Posterior cingulate gyrus (tissue), 11 donors: Measurements from ENCODE around the gene PCCB.
"Not testable (repeated sequence)": the region's sequence is repeated elsewhere in the genome, so short reads cannot be mapped to it uniquely, and the experiment has no call there.

Source experiments
- DNase-seq, 10 donors: peaks; one replicate each; pipeline versions ENCODE4 v3.0.0 to v3.0.0-alpha.2; 2020 to 2021; ENCODE audit warnings: mixed read lengths in 3 of 10
- intact Hi-C: fragments of 100-400 bp; cut with DNase I; formaldehyde crosslinking; loops from one replicate; pipeline ENCODE4 v1.15.1; 2023

Gene PCCB

DNA sequence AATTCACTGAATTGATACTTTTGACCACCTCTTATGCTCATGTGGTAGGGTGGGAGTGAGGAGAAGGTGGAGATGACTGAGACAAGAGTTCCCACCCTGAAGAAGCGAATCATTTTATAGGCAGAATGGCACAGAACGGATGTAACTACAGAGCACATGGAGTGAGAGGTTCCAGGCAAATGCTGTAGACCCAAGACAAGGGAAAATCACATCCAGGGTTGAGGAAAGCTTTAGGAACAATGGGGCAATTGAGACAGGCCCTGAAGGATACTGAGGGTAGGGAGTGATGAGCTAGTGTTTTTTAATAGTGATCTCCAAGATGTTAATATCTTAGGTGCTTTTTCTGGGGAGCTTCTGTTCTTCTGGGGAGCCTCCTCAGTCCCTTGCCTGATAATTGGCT is 8.1 kb downstream of the PCCB start:
- intact Hi-C loops: no loop called here
- peak in 1 of 10 donors; percentile 3 for DNase-seq

GRCh38 chr3:136261826-136262225 is 11.7 kb downstream of the PCCB start:
- intact Hi-C loops: no loop called here
- peak in 1 of 10 donors; percentile 76 for DNase-seq

DNA sequence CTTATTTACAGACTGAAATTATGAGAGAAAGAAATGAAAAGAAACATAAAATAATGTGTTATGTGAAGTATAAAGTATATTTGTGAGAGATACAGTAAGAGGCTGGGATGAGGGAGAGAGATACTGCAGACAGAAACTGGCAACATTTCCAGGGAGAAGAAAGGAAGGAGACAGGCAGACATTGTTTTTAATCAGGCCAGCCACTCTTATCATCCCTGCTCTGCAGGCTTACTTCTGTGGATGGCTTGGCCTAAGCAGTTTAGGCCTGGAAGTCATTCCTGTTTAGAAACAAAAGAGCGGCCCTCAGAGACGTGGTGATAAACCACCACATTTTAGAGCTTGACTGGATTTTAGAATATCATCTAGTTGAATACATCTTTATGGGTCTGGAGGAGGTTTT is 12.4 kb downstream of the PCCB start:
- intact Hi-C loops: no loop called here
- peak in 1 of 10 donors; percentile 1 for DNase-seq

DNA sequence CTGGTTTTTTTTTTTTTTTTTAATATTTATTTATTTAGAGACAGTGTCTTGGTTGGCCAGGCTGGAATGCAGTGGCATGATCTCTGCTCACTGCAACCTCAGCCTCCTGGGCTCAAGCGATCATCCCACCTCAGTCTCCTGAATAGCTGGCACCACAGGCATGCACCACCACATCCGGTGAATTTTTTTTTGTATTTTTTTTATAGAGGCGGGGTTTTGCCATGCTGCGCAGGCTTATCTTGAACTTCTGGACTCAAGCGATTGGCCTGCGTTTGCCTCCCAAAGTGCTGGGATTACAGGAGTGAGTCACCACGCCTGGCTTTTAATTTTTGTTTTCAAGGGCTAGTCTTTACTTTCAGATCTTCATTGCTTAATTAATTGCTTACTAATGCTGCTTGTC is 13.1 kb downstream of the PCCB start:
- DNase-seq: peak in 1 of 10 donors; percentile 71
- intact Hi-C loops: no loop called here

- peak in 1 of 10 donors; percentile 17 for DNase-seq
- intact Hi-C loops: not testable (repeated sequence)
Observed at GRCh38 chr3:136266468-136267125, 16.5 kb downstream of the PCCB start.

DNA sequence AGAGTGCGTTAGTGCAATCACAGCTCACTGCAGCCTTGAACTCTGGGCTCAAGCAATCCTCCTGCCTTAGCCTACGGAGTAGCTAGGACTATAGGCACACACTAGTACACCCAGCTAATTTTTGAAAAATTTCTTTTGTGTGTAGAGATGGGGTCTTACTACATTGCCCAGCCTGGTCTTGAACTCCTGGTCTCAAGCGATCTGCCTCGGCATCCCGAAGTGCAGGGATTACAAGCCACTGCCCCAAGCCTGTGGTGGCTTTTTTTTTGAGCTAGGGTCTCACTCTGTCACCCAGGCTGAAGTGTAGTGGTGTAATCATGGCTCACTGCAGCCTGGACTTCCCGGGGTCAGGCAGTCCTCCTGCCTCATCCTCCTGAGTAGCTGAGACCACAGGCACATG is 17.1 kb downstream of the PCCB start:
- intact Hi-C loops: no loop called here

GRCh38 chr3:136270179-136270578 is 20.0 kb downstream of the PCCB start:
- no peak for DNase-seq
- intact Hi-C loops: no loop called here

More for the DNA sequence above, 17.1 kb downstream of the PCCB start:
- DNase-seq: peak in 1 of 10 donors; percentile 25

DNA sequence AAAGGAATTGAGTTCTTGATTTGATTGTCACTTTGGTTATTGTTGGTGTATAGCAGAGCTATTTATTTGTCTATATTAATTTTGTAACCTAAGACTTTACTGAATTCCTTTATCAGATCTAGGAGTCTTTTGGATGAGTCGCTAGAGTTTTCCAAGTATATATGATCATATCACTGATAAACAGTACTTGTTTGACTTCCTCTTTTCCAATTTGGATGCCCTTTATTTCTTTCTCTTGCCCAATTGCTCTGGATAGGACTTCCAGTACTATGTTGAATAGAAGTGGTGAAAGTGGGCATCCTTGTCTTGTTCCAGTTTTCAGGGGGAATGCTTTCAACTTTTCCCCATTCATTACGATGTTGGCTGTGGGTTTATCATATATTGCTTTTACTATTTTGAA is 21.5 kb downstream of the PCCB start:
- intact Hi-C loops, DNase-seq: not testable (repeated sequence)

GRCh38 chr3:136276049-136276755 is 26.1 kb downstream of the PCCB start:
- DNase-seq: peak in 1 of 10 donors; percentile 19
- intact Hi-C loops: no loop called here

DNA sequence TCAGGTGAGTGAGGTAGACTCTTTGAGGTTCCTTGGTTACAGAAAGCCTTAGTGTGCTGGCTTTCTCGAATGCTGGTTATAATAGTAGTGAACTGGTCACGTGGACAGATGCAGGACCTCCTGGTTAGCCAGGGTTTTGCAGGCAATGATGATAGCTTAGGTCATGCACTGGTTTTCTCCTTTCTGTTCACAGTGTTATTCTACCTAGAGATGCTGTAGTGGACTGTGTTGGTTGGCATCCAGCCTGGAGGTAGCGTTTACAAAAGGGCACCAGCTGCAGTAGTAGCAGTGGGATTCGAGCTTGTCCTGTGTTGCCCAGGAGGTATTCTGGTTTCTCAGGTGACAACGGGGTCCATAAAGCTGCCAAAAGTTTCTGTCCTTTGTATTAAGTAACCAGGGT is 27.0 kb downstream of the PCCB start:
- peak in 1 of 10 donors; percentile 14 for DNase-seq
- intact Hi-C loops: no loop called here

- DNase-seq: peak in 1 of 10 donors; percentile 67
- intact Hi-C loops: no loop called here
Observed at GRCh38 chr3:136277634-136278033, 27.5 kb downstream of the PCCB start.

- intact Hi-C loops: no loop called here
- DNase-seq: no peak
Observed at GRCh38 chr3:136279092-136279491, 29.0 kb downstream of the PCCB start.

DNA sequence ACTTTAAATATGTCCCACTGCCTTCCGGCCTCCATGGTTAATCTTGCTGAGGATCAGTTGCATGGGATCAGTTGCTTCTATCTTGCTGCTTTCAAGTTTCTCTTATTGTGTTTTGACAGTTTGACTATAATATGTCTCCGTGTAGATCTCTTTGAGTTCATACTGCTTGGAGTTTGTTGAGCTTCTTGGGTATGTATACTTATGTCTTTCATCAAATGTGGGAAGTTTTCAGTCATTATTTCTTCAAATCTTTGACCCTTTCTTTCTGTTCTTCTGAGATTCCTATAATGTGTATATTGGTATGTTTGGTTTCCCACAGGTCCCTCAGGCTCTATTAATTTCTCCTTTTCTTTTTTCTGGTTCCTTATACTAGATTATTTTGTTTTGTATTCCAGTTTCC is 30.8 kb downstream of the PCCB start:
- intact Hi-C loops: no loop called here
- no peak for DNase-seq

DNA sequence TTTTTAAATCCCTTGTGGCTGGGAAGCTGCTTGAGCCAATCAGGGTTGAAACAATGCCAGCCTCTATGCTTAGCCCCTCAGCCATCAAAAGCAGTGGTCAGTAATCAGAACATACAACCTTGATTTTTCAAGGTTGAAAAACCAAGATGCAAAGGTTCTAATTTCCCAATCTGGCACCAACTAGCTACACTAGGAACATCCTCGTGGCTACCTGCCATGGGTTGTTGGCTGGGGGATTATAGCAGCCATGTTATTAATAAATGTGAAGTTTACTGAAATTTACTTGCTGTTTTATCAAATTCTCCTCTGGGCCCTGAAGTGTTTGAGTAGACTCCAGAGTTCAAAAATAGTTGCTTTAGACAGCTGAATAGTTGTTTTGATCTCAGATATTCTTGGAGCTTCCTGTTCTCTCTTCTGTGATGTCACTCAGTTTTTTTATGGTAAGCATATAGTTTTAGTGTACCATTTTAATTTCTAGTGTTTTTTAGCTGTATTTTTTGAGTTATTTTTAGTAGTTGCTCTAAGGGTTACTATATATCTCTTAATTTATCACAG is 31.9 kb downstream of the PCCB start:
- intact Hi-C loops: no loop called here

DNA sequence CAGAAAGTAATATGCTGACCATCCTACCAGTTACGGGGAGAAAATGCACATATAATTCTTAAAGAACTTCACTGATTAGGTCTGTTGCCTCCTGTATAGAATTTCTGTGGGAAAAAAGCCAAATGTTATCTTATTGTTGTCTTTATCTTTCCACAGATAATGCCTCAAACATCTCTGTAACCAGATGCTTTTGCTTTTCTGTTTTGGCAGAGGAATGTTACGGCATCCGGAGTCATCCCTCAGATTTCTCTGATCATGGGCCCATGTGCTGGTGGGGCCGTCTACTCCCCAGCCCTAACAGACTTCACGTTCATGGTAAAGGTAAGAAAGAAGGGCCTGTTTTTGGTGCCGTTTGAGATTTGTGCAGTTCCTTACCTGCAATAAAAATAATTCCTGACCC is 33.5 kb downstream of the PCCB start:
- DNase-seq: no peak
- intact Hi-C loops: no loop called here

More for the DNA sequence above, 31.9 kb downstream of the PCCB start:
- no peak for DNase-seq

GRCh38 chr3:136291302-136291701 is 41.2 kb downstream of the PCCB start:
- intact Hi-C loops: no loop called here
- no peak for DNase-seq

- intact Hi-C loops: no loop called here
- no peak for DNase-seq
Observed at GRCh38 chr3:136292500-136292899, 42.4 kb downstream of the PCCB start.

- intact Hi-C loops: no loop called here
- no peak for DNase-seq
Observed at GRCh38 chr3:136293279-136293678, 43.1 kb downstream of the PCCB start.

- no peak for DNase-seq
- intact Hi-C loops: no loop called here
Observed at GRCh38 chr3:136294176-136294575, 44.0 kb downstream of the PCCB start.

DNA sequence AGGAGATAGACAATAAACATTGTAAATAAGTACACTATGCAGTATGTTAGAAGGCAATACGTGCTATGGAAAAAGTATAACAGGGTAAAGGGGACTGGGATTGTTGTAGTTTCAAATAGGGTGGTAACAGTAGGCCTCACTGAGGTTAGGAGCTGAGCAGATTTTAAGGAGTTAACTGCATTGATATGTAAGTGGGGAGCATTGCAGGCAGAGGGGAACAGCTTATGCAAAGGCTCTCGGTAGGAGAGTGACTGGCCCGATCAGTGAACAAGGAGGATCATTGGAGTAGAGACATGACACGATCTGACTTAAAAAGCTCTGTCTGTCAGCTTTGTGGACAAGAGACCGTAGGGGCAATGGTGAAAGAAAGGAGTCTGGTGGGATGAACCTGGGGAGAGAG is 46.8 kb downstream of the PCCB start:
- DNase-seq: no peak
- intact Hi-C loops: no loop called here

DNA sequence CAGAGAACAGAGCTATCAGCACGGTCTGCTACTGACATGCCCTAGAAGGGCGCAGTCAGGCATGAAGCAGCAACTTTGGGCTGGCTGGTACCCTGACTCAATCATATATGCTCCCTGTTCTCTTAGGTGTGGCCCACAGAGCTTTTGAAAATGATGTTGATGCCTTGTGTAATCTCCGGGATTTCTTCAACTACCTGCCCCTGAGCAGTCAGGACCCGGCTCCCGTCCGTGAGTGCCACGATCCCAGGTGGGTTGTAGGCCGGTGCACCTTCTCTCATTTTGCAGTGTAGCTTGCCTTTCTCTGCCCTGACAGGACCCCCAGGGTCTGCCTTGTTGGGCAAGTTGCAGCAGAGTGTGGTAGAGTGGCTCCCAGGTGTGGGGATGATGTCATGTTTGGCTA is 47.7 kb downstream of the PCCB start:
- intact Hi-C loops: no loop called here

GRCh38 chr3:136300444-136300843 is 50.3 kb downstream of the PCCB start:
- DNase-seq: no peak
- intact Hi-C loops: no loop called here

More for the DNA sequence above, 47.7 kb downstream of the PCCB start:
- DNase-seq: no peak
